Endothelial cell of umbilical vein (primary cell): ENCODE measurements around the gene CABLES1. TPM values are rescaled to one million over a fixed set of nuclear protein-coding genes. Genes with fewer than 3 reads are reported as not detected.

Source experiments
- BruUV-seq: library from RNA; stranded (reverse); fragments of 400-500 nt; replicated peaks from 2 replicates; lab custom pipeline; 2021; lab: Mats Ljungman, UMichigan
- CTCF ChIA-PET: fragments of 300-600, 350-600 bp; sonication (Branson Sonifier 250); formaldehyde crosslinking; loops from one replicate; lab custom pipeline; 2021; ENCODE audit warnings: antibody characterized with exemption, inconsistent platforms; lab: Charles Lee
- POLR2A ChIA-PET: fragments of 300-600, 350-600 bp; sonication (Branson Sonifier 250); formaldehyde crosslinking; loops from one replicate; lab custom pipeline; 2021; ENCODE audit warnings: antibody characterized with exemption, inconsistent platforms; lab: Charles Lee
- DNase-seq: peaks from one replicate; pipeline ENCODE4 v3.0.0-alpha.2; 2011; ENCODE audit warnings: low read depth, low spot score
- FAIRE-seq: peaks from 2 replicates; lab custom pipeline; 2011; peaks lifted over from hg19 to GRCh38; lab: Jason Lieb, UNC
- H2AFZ ChIP-seq: 2 replicates; pipeline ENCODE4 v1.6.0; 2012; ENCODE audit warnings: low read depth, low read length, control low read depth, inconsistent platforms
- H3K27ac ChIP-seq: 2 replicates; pipeline ENCODE4 v1.5.1; 2011; ENCODE audit warnings: low read depth, mild to moderate bottlenecking, control low read depth, low read length, moderate library complexity; ENCODE audit not compliant: insufficient read depth
- H3K27me3 ChIP-seq, 2 experiments: 2 replicates each; pipeline versions ENCODE4 v1.6.0 to v1.6.1; 2011; ENCODE audit warnings: low read length in 2 of 2, mixed read lengths in 1 of 2; ENCODE audit not compliant: control insufficient read depth in 2 of 2, insufficient read depth in 2 of 2
- H3K36me3 ChIP-seq, 2 experiments: 2 replicates in 1 of 2; 3 replicates in 1 of 2; pipeline ENCODE4 v1.5.1; 2011; ENCODE audit warnings: low read length in 2 of 2, mild to moderate bottlenecking in 1 of 2, moderate library complexity in 1 of 2; ENCODE audit not compliant: control insufficient read depth in 2 of 2, insufficient read depth in 2 of 2; ENCODE audit errors: extremely low read depth in 1 of 2
- H3K4me1 ChIP-seq: 3 replicates; pipeline ENCODE4 v1.5.1; 2011; ENCODE audit warnings: mild to moderate bottlenecking, low read length; ENCODE audit not compliant: control insufficient read depth, insufficient read depth; ENCODE audit errors: extremely low read depth
- H3K4me2 ChIP-seq: 2 replicates; pipeline ENCODE4 v1.6.1; 2011; ENCODE audit warnings: low read length, control low read depth, mixed read lengths; ENCODE audit not compliant: insufficient read depth
- H3K4me3 ChIP-seq, 3 experiments: fragments of 200-600 bp in 1 of 3; sonication (generic), shearing (Covaris generic) in 1 of 3; replicated peaks in 1 of 3; 2 replicates each; pipeline ENCODE4 v1.5.1; 2011 to 2016; ENCODE audit warnings: control low read depth in 3 of 3, low read length in 3 of 3, mild to moderate bottlenecking in 2 of 3, inconsistent platforms in 1 of 3, low read depth in 1 of 3, moderate library complexity in 1 of 3; ENCODE audit not compliant: insufficient read depth in 1 of 3
- H3K79me2 ChIP-seq: 2 replicates; pipeline ENCODE4 v1.6.0; 2012; ENCODE audit warnings: low read length, inconsistent platforms; ENCODE audit not compliant: control insufficient read depth, insufficient read depth
- H3K9ac ChIP-seq: replicated peaks from 2 replicates; pipeline ENCODE3; 2011; ENCODE audit warnings: low read length, control low read depth; ENCODE audit not compliant: insufficient read depth; ENCODE audit errors: extremely low read depth
- H3K9me1 ChIP-seq: replicated peaks from 3 replicates; pipeline ENCODE4 v1.6.0; 2011; ENCODE audit warnings: mild to moderate bottlenecking, low read length; ENCODE audit not compliant: control insufficient read depth, insufficient read depth; ENCODE audit errors: extremely low read depth
- H3K9me3 ChIP-seq: replicated peaks from 2 replicates; pipeline ENCODE4 v1.5.1; 2012; ENCODE audit warnings: low read length, inconsistent platforms; ENCODE audit not compliant: control insufficient read depth, insufficient read depth
- H4K20me1 ChIP-seq: replicated peaks from 2 replicates; pipeline ENCODE3; 2011; ENCODE audit warnings: mild to moderate bottlenecking, low read length; ENCODE audit not compliant: control insufficient read depth, insufficient read depth; ENCODE audit errors: extremely low read depth
- EZH2 ChIP-seq: IDR thresholded peaks from 2 replicates; pipeline ENCODE4 v1.6.1; 2012; ENCODE audit warnings: borderline replicate concordance, low read depth, mild to moderate bottlenecking, moderate library complexity, low read length, inconsistent platforms; ENCODE audit not compliant: severe bottlenecking
- FOS ChIP-seq: IDR thresholded peaks from 2 replicates; pipeline ENCODE4 v1.6.1; 2011; ENCODE audit warnings: mild to moderate bottlenecking, low read length, moderate library complexity, borderline replicate concordance; ENCODE audit not compliant: insufficient read depth
- GATA2 ChIP-seq: IDR thresholded peaks from 2 replicates; pipeline ENCODE4 v1.7.0; 2011; ENCODE audit warnings: low read depth, mild to moderate bottlenecking, moderate library complexity, mixed read lengths, low read length; ENCODE audit not compliant: insufficient read length, insufficient read depth
- JUN ChIP-seq: IDR thresholded peaks from 2 replicates; pipeline ENCODE4 v1.6.1; 2011; ENCODE audit warnings: borderline replicate concordance, low read depth; ENCODE audit not compliant: insufficient read length, insufficient read depth
- MAX ChIP-seq: IDR thresholded peaks from 2 replicates; pipeline ENCODE4 v1.6.1; 2011; ENCODE audit not compliant: insufficient read depth, insufficient read length
- MYC ChIP-seq: IDR thresholded peaks from one replicate; pipeline ENCODE4 v1.6.1; 2011; ENCODE audit warnings: mild to moderate bottlenecking, low read depth, low read length
- POLR2A ChIP-seq: IDR thresholded peaks from 2 replicates; pipeline ENCODE4 v1.6.1; 2012; ENCODE audit warnings: low read depth, mild to moderate bottlenecking, control low read depth, low read length
- POLR2AphosphoS5 ChIP-seq: IDR thresholded peaks from 2 replicates; pipeline ENCODE4 v1.6.1; 2012; ENCODE audit warnings: low read depth, mild to moderate bottlenecking, control low read depth, low read length, moderate library complexity; ENCODE audit not compliant: insufficient read depth
- dilution Hi-C: fragments of 300-500 bp; cut with MboI; formaldehyde crosslinking; loops from one replicate; pipeline ENCODE4 v1.15.0; 2019; ENCODE audit warnings: low sequenced_read_pairs; ENCODE audit not compliant: extremely low pct_ligation_motif_present
- intact Hi-C: fragments of 100-400 bp; cut with micrococcal nuclease; formaldehyde crosslinking; loops from one replicate; pipeline ENCODE4 v1.10.0; 2022
- polyA plus RNA-seq, 4 experiments: library from polyadenylated mRNA; depleted of rRNA in 3 of 4; stranded (reverse) in 3 of 4; unstranded in 1 of 4; fragments of >200 nt; gene quantifications; 2 replicates each; pipeline versions ENCODE4 v1.2.1 to v1.2.3, GENCODE V29; 2011 to 2012; ENCODE audit warnings: missing spikeins in 1 of 4
- total RNA-seq: library from RNA; stranded (reverse); gene quantifications from 2 replicates; pipeline ENCODE4 v1.2.3, GENCODE V29; 2021
- TF ChIP-seq, protein P1 (sequence below), 2 donors: IDR thresholded peaks; 1 replicate in 1 of 2; 2 replicates in 1 of 2; pipeline ENCODE4 v1.5.1; 2011; ENCODE audit warnings: low read length in 2 of 2, mild to moderate bottlenecking in 2 of 2, moderate library complexity in 2 of 2, control low read depth in 1 of 2, inconsistent platforms in 1 of 2, low read depth in 1 of 2; ENCODE audit not compliant: insufficient read depth in 1 of 2; ENCODE audit errors: extremely low read depth in 1 of 2

The CABLES1 gene
- total and polyA plus RNA-seq, 2 donors (not counting 3 experiments of a cell fraction or from before 2014, with no cell fraction given): 40.2 to 71.1 TPM

DNA sequence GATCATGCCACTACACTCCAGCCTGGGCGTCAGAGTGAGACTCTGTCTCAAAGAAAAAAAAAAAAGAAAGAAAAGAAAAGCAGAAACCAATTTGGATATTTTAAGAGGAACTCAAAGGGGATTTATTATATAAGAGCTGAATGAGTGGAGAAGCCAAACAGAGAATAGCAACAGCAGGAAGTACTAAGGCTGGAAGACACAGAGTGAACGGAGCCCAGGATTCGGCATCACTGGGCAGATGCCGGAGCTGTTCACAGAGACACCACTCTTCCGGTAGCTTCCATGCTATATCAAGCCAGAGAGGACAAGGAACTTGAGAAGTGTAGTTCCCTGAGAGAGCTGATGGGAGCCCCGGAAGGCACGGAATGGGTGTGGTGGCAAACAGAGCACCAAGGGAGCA, 47.0 kb upstream of the CABLES1 start:
- CTCF ChIA-PET: interaction anchor here (1.2 to 2.8 kb wide), 3 partner anchors 15 to 323 kb away, joined by 3 to 14 read pairs (median 5); no protein-coding TSS in a partner anchor
- TF ChIP-seq POLR2AphosphoS5 (no peak), GATA2 (no peak), EZH2 (no peak), POLR2A (no peak), JUN (no peak), FOS (no peak), MAX (no peak), MYC (no peak)
- TF ChIP-seq, protein P1, sequence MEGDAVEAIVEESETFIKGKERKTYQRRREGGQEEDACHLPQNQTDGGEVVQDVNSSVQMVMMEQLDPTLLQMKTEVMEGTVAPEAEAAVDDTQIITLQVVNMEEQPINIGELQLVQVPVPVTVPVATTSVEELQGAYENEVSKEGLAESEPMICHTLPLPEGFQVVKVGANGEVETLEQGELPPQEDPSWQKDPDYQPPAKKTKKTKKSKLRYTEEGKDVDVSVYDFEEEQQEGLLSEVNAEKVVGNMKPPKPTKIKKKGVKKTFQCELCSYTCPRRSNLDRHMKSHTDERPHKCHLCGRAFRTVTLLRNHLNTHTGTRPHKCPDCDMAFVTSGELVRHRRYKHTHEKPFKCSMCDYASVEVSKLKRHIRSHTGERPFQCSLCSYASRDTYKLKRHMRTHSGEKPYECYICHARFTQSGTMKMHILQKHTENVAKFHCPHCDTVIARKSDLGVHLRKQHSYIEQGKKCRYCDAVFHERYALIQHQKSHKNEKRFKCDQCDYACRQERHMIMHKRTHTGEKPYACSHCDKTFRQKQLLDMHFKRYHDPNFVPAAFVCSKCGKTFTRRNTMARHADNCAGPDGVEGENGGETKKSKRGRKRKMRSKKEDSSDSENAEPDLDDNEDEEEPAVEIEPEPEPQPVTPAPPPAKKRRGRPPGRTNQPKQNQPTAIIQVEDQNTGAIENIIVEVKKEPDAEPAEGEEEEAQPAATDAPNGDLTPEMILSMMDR (IDR thresholded peaks at IDR 0.05; ENCODE audit: extremely low read depth in 1 of 2, insufficient read depth in 1 of 2, low read depth in 1 of 2, low read length in 2 of 2): no peak
- Histone ChIP-seq H3K9ac (no peak overlapping the region), H3K9me1 (no peaks in the 10 kb centered on the region), H3K27ac (no peak overlapping the region), H3K4me2 (no peak overlapping the region), H3K79me2 (no peaks in the 10 kb centered on the region), H3K27me3 (peaks cover 0 to 2% of the 10 kb centered on the region in 2 experiments), H3K9me3 (no peaks in the 10 kb centered on the region), H3K4me1 (peaks cover 3% of the 10 kb centered on the region), H4K20me1 (no peaks in the 10 kb centered on the region), H3K36me3 (no peaks in the 10 kb centered on the region), H2AFZ (no peak overlapping the region), H3K4me3 (no peak overlapping the region)
- no peak for DNase-seq
- dilution Hi-C loops (no loop called here), intact Hi-C loops (no loop called here)
- no TSS peak for BruUV-seq
- FAIRE-seq: no peak
- POLR2A ChIA-PET: no interaction called here
